ENCODE measurements around the gene JAK3. TPM values are rescaled to one million over a fixed set of nuclear protein-coding genes. Genes with fewer than 3 reads are reported as not detected.

Gene JAK3
- total and polyA plus RNA-seq, 7 experiments from 2014 or later: 125 to 296 (median 169) TPM

DNA sequence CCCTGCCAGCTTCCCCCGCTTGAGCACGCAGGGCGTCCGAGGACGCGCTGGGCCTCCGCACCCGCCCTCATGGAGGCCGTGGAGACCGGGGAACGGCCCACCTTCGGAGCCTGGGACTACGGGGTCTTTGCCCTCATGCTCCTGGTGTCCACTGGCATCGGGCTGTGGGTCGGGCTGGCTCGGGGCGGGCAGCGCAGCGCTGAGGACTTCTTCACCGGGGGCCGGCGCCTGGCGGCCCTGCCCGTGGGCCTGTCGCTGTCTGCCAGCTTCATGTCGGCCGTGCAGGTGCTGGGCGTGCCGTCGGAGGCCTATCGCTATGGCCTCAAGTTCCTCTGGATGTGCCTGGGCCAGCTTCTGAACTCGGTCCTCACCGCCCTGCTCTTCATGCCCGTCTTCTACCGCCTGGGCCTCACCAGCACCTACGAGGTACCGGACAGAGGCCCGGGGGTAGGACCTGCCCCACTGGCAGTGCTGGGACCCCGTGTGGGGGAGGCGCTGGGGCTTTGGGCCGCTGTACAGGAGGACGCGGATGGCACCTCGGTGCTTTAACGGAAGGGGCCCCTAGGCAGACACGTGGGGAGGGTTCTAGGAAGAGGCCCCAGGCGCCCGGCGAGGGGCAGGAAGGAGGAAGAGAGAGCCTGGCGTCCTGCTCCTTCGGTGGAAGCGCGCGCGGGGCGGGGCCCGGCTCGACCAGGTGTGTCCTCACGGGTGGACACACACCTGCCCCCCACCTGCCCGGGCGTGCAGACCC, 24.6 kb upstream of the JAK3 start:
- H3K4me3 Mint-ChIP-seq: peak overlapping the region; percentile 75 to 93 (median 86)

DNA sequence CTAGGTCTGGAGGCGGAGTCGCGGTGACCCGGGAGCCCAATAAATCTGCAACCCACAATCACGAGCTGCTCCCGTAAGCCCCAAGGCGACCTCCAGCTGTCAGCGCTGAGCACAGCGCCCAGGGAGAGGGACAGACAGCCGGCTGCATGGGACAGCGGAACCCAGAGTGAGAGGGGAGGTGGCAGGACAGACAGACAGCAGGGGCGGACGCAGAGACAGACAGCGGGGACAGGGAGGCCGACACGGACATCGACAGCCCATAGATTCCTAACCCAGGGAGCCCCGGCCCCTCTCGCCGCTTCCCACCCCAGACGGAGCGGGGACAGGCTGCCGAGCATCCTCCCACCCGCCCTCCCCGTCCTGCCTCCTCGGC, 24.1 kb upstream of the JAK3 start, which contains the start of gene SLC5A5:
Gene SLC5A5, plus strand, starts transcription at position 68 of the 373 bp plus-strand sequence. CDS start 375 bp downstream, outside the sequence.
- no peaks in the 10 kb centered on the region for H3K27me3 ChIP-seq (ENCODE audit: control insufficient read depth in 2 of 2, insufficient read depth in 2 of 2, low read length in 2 of 2)
- peak within 1 kb of the TSS; percentile 10 to 86 (median 64) for H3K27ac Mint-ChIP-seq
- peak; percentile 14 for ATAC-seq
- POLR2A ChIA-PET: interaction anchor here (0.6 to 4.8 kb wide), 7 partner anchors 8 to 190 kb away, joined by 3 to 51 read pairs (median 4); partner anchors contain the start of genes CCDC124 and RPL18A
- no peaks in the 10 kb centered on the region for H3K36me3 ChIP-seq (ENCODE audit: control insufficient read depth in 2 of 3, insufficient read depth in 3 of 3, low read length in 3 of 3)
- peaks cover 10 to 11% of the 10 kb centered on the region in 2 donors for H3K4me1 ChIP-seq (ENCODE audit: control insufficient read depth in 2 of 2, insufficient read depth in 2 of 2, low read length in 2 of 2)
- CTCF ChIA-PET: interaction anchor here (0.6 to 1.6 kb wide), 6 partner anchors 11 to 122 kb away, joined by 3 to 11 read pairs (median 4); partner anchors contain the start of genes CCDC124 and RPL18A
- H3K4me3 Mint-ChIP-seq: peak within 1 kb of the TSS; percentile 82 to 93 (median 86)
- peak within 1 kb of the TSS; percentile 67 for H3K27ac ChIP-seq (ENCODE audit: low read depth, low read length)
- peaks cover 0 to 2% (median 0%) of the 10 kb centered on the region in 5 donors for H3K27me3 Mint-ChIP-seq
- intact Hi-C loops (cut with micrococcal nuclease): loop anchor here (1.0 to 10.0 kb wide), 4 partner anchors 13 to 797 kb away; partner anchors contain the start of genes HAUS8 (in 1 of the 2), MYO9B (in 1 of the 2) and RPL18A (in 1 of the 2)
- peak within 1 kb of the TSS; percentile 67 for H3K4me3 ChIP-seq (ENCODE audit: low read length)
- peak in 1 of 9 donors; percentile 12 for DNase-seq
- peaks cover 0 to 30% (median 14%) of the 10 kb centered on the region in 7 donors for H3K4me1 Mint-ChIP-seq
- no peaks in the 10 kb centered on the region for H3K9me3 Mint-ChIP-seq
- no peaks in the 10 kb centered on the region for H3K36me3 Mint-ChIP-seq
- H3K9me3 ChIP-seq (ENCODE audit: control insufficient read depth in 2 of 3, low read length in 3 of 3): no peaks in the 10 kb centered on the region

More for the DNA sequence above, 24.6 kb upstream of the JAK3 start:
- DNase-seq (peak in 5 of 9 donors; percentile 33 to 65 (median 41)), ATAC-seq (peak; percentile 28)
- ChIA-PET POLR2A (interaction anchor here (0.6 to 4.8 kb wide), 7 partner anchors 12 to 189 kb away, joined by 3 to 51 read pairs (median 3); partner anchors contain the start of genes CCDC124 and RPL18A), CTCF (interaction anchor here (1.4 to 1.6 kb wide), 3 partner anchors 13 to 59 kb away, joined by 4 to 11 read pairs (median 5); partner anchors contain the start of genes CCDC124 and RPL18A)
- Histone ChIP-seq H3K4me3 (ENCODE audit: low read length) (peak overlapping the region; percentile 67), H3K4me1 (ENCODE audit: control insufficient read depth in 2 of 2, insufficient read depth in 2 of 2, low read length in 2 of 2) (peaks cover 10 to 11% of the 10 kb centered on the region in 2 donors), H3K9me3 (ENCODE audit: control insufficient read depth in 2 of 3, low read length in 3 of 3) (no peaks in the 10 kb centered on the region), H3K27me3 (ENCODE audit: control insufficient read depth in 2 of 2, insufficient read depth in 2 of 2, low read length in 2 of 2) (no peaks in the 10 kb centered on the region), H3K27ac (ENCODE audit: low read depth, low read length) (peak overlapping the region; percentile 67), H3K36me3 (ENCODE audit: control insufficient read depth in 2 of 3, insufficient read depth in 3 of 3, low read length in 3 of 3) (no peaks in the 10 kb centered on the region)
- H3K9me3 Mint-ChIP-seq: no peaks in the 10 kb centered on the region
- peaks cover 0 to 2% (median 0%) of the 10 kb centered on the region in 5 donors for H3K27me3 Mint-ChIP-seq
- intact Hi-C loops (cut with micrococcal nuclease): loop anchor here (1.0 to 10.0 kb wide), 4 partner anchors 13 to 798 kb away; partner anchors contain the start of genes HAUS8 (in 1 of the 2), MYO9B (in 1 of the 2) and RPL18A (in 1 of the 2)
- H3K4me1 Mint-ChIP-seq: peaks cover 0 to 30% (median 14%) of the 10 kb centered on the region in 7 donors
- H3K27ac Mint-ChIP-seq: peak overlapping the region in 7 of 9 donors; percentile 10 to 82 (median 64)
- no peaks in the 10 kb centered on the region for H3K36me3 Mint-ChIP-seq

DNA sequence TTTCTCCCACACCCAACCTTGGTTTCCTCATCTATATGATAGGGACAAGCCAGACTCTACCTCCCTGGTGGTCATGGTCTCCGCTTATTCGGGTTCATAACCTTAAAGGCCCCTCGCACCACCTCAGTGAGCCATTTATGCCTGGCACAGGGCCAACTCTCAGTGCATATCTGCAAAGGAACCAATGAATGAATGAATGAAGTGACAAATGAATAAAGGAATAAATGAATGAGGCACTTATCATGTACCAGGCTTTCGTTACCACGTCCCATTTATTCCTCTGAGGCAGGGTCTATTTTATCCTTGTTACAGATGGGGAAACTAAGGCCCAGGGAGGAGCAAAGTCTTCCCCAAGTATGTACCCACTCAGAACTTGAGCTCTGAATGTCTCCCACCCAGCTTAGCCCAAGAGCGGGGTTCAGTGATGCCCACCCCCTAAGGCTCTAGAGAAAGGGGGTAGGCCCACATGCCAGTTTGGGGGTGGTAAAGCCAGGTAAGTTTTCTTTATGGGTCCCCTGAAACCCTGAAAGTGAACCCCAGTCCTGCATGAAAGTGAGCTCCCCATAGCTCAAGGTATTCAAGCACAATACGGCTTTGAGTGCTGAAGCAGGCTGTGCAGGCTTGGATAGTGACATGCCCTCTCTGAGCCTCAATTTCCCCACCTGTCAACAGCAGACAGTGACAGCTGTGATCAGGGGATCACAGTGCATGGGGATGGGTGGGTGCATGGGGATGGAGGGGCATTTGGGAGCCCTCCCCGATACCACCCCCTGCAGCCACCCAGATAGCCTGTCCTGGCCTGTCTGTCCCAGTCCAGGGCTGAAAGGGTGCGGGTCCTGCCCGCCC, 23.5 kb upstream of the JAK3 start:
- Histone ChIP-seq H3K4me1 (ENCODE audit: control insufficient read depth in 2 of 2, insufficient read depth in 2 of 2, low read length in 2 of 2) (peaks cover 10 to 11% of the 10 kb centered on the region in 2 donors), H3K36me3 (ENCODE audit: control insufficient read depth in 2 of 3, insufficient read depth in 3 of 3, low read length in 3 of 3) (peaks cover 0 to under 1% (median 0%) of the 10 kb centered on the region in 3 experiments), H3K9me3 (ENCODE audit: control insufficient read depth in 2 of 3, low read length in 3 of 3) (no peaks in the 10 kb centered on the region), H3K27ac (ENCODE audit: low read depth, low read length) (peak overlapping the region; percentile 67), H3K27me3 (ENCODE audit: control insufficient read depth in 2 of 2, insufficient read depth in 2 of 2, low read length in 2 of 2) (no peaks in the 10 kb centered on the region), H3K4me3 (ENCODE audit: low read length) (peak overlapping the region; percentile 41)
- Mint-ChIP-seq H3K9me3 (no peaks in the 10 kb centered on the region), H3K4me1 (peaks cover 0 to 30% (median 14%) of the 10 kb centered on the region in 7 donors), H3K27ac (peak overlapping the region; percentile 10 to 86 (median 55)), H3K27me3 (peaks cover 0 to 2% (median 0%) of the 10 kb centered on the region in 5 donors), H3K4me3 (peak overlapping the region; percentile 82 to 93 (median 86)), H3K36me3 (peaks cover 0 to 1% (median 0%) of the 10 kb centered on the region in 5 donors)
- POLR2A ChIA-PET: interaction anchor here (0.6 to 4.8 kb wide), 6 partner anchors 8 to 191 kb away, joined by 3 to 51 read pairs (median 4); partner anchors contain the start of genes CCDC124 and RPL18A
- no peak for ATAC-seq
- no peak for DNase-seq
- intact Hi-C loops (cut with micrococcal nuclease): loop anchor here (5.0 to 10.0 kb wide), 3 partner anchors 126 to 796 kb away; partner anchors contain the start of genes HAUS8 (in 1 of the 2) and MYO9B (in 1 of the 2)
- CTCF ChIA-PET: interaction anchor here (0.5 to 1.6 kb wide), 8 partner anchors 10 to 239 kb away, joined by 3 to 11 read pairs (median 4); partner anchors contain the start of genes CCDC124 and RPL18A

DNA sequence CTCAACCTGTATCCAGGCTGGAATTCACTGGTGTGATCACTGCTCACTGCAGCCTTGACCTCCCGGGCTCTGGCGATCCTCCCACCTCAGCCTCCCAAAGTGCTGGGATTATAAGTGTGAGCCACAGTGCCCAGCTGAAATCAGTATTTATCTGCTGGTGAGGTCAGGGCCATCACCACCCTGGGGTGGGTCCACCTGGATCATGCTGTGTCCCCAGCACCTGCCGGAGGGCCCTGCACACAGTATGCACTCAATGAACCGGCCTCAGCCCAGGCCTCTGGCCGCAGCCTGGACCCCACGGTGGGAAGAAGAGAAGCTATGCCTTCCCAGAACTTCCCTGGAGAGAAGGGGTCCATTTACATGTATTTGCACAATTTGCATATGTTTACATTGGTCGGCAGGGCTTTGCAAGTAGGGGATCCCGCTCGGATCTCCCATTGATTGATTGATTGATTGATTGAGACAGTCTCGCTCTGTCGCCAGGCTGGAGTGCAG, 21.4 kb upstream of the JAK3 start:
- Mint-ChIP-seq H3K9me3 (no peaks in the 10 kb centered on the region), H3K4me1 (peaks cover 0 to 26% (median 11%) of the 10 kb centered on the region in 7 donors), H3K27me3 (no peaks in the 10 kb centered on the region), H3K36me3 (peaks cover 0 to 6% (median 0%) of the 10 kb centered on the region in 5 donors), H3K4me3 (peak overlapping the region in 1 of 10 donors; percentile 20), H3K27ac (peak overlapping the region in 4 of 9 donors; percentile 41 to 60 (median 42))
- no peaks in the 10 kb centered on the region for H3K27me3 ChIP-seq (ENCODE audit: control insufficient read depth in 2 of 2, insufficient read depth in 2 of 2, low read length in 2 of 2)
- intact Hi-C loops (cut with micrococcal nuclease): no loop called here
- ChIA-PET CTCF (interaction anchor here (1.5 kb wide), 1 partner anchor 63 kb away, joined by 7 read pairs; the partner anchor contains the start of gene CCDC124), POLR2A (interaction anchor here (3.7 to 4.8 kb wide), 2 partner anchors 9 to 64 kb away, joined by 24 to 51 read pairs; partner anchors contain the start of genes CCDC124 and RPL18A)
- no peak for DNase-seq
- no peak for ATAC-seq
- H3K9me3 ChIP-seq (ENCODE audit: control insufficient read depth in 2 of 3, low read length in 3 of 3): no peaks in the 10 kb centered on the region
- H3K4me1 ChIP-seq (ENCODE audit: control insufficient read depth in 2 of 2, insufficient read depth in 2 of 2, low read length in 2 of 2): peaks cover 10 to 11% of the 10 kb centered on the region in 2 donors
- H3K27ac ChIP-seq (ENCODE audit: low read depth, low read length): no peak overlapping the region
- H3K4me3 ChIP-seq (ENCODE audit: low read length): no peak overlapping the region
- peaks cover 0 to 21% (median 0%) of the 10 kb centered on the region in 3 experiments for H3K36me3 ChIP-seq (ENCODE audit: control insufficient read depth in 2 of 3, insufficient read depth in 3 of 3, low read length in 3 of 3)

DNA sequence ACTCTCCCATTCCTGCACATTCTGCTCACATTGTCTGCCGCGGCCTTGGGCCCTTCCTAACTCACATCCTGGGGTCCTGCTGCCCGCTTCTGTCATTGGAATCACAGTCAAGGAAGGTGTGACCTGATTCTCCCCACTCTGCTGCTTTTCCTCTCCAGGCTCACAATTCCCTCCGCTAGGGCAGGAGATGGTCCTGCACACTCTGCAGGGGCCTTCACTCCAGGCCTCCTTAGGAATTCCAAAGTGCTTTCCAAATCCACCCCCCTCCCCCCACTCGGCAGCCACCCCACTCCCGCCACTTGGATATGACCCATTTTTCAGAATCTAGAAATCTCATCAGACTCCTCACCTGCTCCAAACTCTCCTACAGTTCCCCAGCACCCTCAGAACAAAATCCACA, 20.9 kb upstream of the JAK3 start:
- ATAC-seq: no peak
- no peaks in the 10 kb centered on the region for H3K9me3 Mint-ChIP-seq
- intact Hi-C loops (cut with micrococcal nuclease): no loop called here
- Histone ChIP-seq H3K27ac (ENCODE audit: low read depth, low read length) (no peak overlapping the region), H3K27me3 (ENCODE audit: control insufficient read depth in 2 of 2, insufficient read depth in 2 of 2, low read length in 2 of 2) (no peaks in the 10 kb centered on the region), H3K4me3 (ENCODE audit: low read length) (no peak overlapping the region), H3K4me1 (ENCODE audit: control insufficient read depth in 2 of 2, insufficient read depth in 2 of 2, low read length in 2 of 2) (peaks cover 10% of the 10 kb centered on the region in 2 donors), H3K36me3 (ENCODE audit: control insufficient read depth in 2 of 3, insufficient read depth in 3 of 3, low read length in 3 of 3) (peaks cover 0 to 26% (median 0%) of the 10 kb centered on the region in 3 experiments), H3K9me3 (ENCODE audit: control insufficient read depth in 2 of 3, low read length in 3 of 3) (no peaks in the 10 kb centered on the region)
- H3K27me3 Mint-ChIP-seq: no peaks in the 10 kb centered on the region
- peak overlapping the region in 6 of 9 donors; percentile 19 to 90 (median 42) for H3K27ac Mint-ChIP-seq
- ChIA-PET CTCF (no interaction called here), POLR2A (interaction anchor here (4.8 kb wide), 1 partner anchor 8 kb away, joined by 51 read pairs; the partner anchor contains the start of gene RPL18A)
- peaks cover 0 to 6% (median 1%) of the 10 kb centered on the region in 5 donors for H3K36me3 Mint-ChIP-seq
- no peak for DNase-seq
- H3K4me3 Mint-ChIP-seq: no peak overlapping the region
- H3K4me1 Mint-ChIP-seq: peaks cover 0 to 23% (median 11%) of the 10 kb centered on the region in 7 donors
